MM.1S (cell line): ENCODE measurements around the gene ZC3H4.

Experiments used
- DNase-seq: peaks from one replicate; pipeline ENCODE4 v3.0.0-alpha.2; 2015
- H2AFZ ChIP-seq: fragments of 300-600 bp; sonication (generic); 2 replicates; pipeline ENCODE4 v1.6.0; 2016; ENCODE audit warnings: antibody characterized with exemption, low read length
- H3F3A ChIP-seq: fragments of 300-600 bp; sonication (generic); 2 replicates; pipeline ENCODE4 v1.6.1; 2016; ENCODE audit warnings: mild to moderate bottlenecking, antibody characterized with exemption, low read length, moderate library complexity, mixed read lengths; ENCODE audit not compliant: insufficient read depth
- H3K27ac ChIP-seq: fragments of 300-600 bp; sonication (generic); 2 replicates; pipeline ENCODE4 v1.5.1; 2016; ENCODE audit warnings: mild to moderate bottlenecking, low read length
- H3K27me3 ChIP-seq: fragments of 300-600 bp; sonication (generic); replicated peaks from 2 replicates; pipeline ENCODE4 v1.6.0; 2016; ENCODE audit warnings: low read length; ENCODE audit not compliant: insufficient read depth
- H3K36me3 ChIP-seq: fragments of 300-600 bp; sonication (generic); replicated peaks from 2 replicates; pipeline ENCODE4 v1.6.1; 2016; ENCODE audit warnings: mild to moderate bottlenecking, low read length, mixed read lengths; ENCODE audit not compliant: insufficient read depth
- H3K4me1 ChIP-seq: fragments of 300-600 bp; sonication (generic); 2 replicates; pipeline ENCODE4 v1.6.1; 2016; ENCODE audit warnings: low read length, mixed read lengths
- H3K4me2 ChIP-seq: fragments of 300-600 bp; sonication (generic); 2 replicates; pipeline ENCODE4 v1.6.0; 2016; ENCODE audit warnings: low read depth, low read length
- H3K4me3 ChIP-seq: fragments of 300-600 bp; sonication (generic); 2 replicates; pipeline ENCODE4 v1.5.1; 2016; ENCODE audit warnings: low read length, mixed read lengths
- H3K79me2 ChIP-seq: fragments of 300-600 bp; sonication (generic); 2 replicates; pipeline ENCODE4 v1.6.1; 2016; ENCODE audit warnings: mixed run types, low read length, mixed read lengths
- H3K9ac ChIP-seq: fragments of 300-600 bp; sonication (generic); 2 replicates; pipeline ENCODE4 v1.6.1; 2016; ENCODE audit warnings: low read length, mixed read lengths
- H3K9me2 ChIP-seq: fragments of 300-600 bp; sonication (generic); replicated peaks from 2 replicates; pipeline ENCODE4 v1.6.1; 2016; ENCODE audit warnings: mild to moderate bottlenecking, low read length, mixed read lengths; ENCODE audit not compliant: insufficient read depth
- H3K9me3 ChIP-seq: fragments of 300-600 bp; sonication (generic); replicated peaks from 2 replicates; pipeline ENCODE4 v1.6.1; 2016; ENCODE audit warnings: mild to moderate bottlenecking, low read length, mixed read lengths; ENCODE audit not compliant: insufficient read depth
- H4K20me1 ChIP-seq: fragments of 300-600 bp; sonication (generic); 2 replicates; pipeline ENCODE4 v1.6.1; 2016; ENCODE audit warnings: mild to moderate bottlenecking, low read length, moderate library complexity, mixed read lengths; ENCODE audit not compliant: insufficient read depth
- EZH2 ChIP-seq: fragments of 300-600 bp; sonication (generic); optimal IDR thresholded peaks from 2 replicates; pipeline ENCODE3; 2017; ENCODE audit warnings: low read depth, mild to moderate bottlenecking, antibody characterized with exemption, low read length, mixed read lengths
- EZH2phosphoT487 ChIP-seq: fragments of 300-600 bp; sonication (generic); IDR thresholded peaks from 2 replicates; pipeline ENCODE4 v1.6.1; 2018; ENCODE audit warnings: antibody characterized with exemption, low read length
- TF ChIP-seq, protein P1 (sequence below): fragments of 300-600 bp; sonication (generic); IDR thresholded peaks from 2 replicates; pipeline ENCODE4 v1.5.1; 2016; ENCODE audit warnings: antibody characterized with exemption, low read length, mixed read lengths

ZC3H4 gene

DNA sequence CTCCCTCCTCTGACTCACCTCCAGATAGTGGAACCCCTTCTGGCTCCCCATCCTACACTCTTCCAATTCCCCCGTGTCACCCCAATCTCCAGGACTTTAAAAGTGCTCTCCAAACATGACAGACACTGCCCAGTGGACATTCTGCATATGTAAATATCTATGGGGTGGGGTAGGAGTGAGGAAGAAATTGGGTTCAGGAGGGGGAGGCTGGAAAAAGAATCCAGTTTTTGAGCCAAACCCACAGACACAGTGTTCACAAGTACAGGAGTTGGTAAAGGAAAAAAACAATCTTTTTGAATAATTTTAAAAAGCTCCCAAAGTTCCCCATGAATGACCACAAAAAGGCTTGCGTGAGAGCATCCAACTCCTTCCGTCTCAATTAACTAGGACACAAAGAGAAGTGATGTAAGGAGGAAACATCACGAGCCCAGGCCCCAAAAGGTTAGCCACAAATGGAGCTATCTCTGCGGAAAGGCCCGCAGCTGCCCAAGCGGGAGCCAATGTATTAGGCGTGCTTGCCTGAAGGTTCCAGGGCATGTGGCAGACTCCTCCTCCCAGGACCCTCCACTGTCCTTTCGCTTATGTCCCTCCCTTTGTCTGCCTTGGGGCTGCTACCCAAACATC lies 18.0 kb downstream of the ZC3H4 start:
- Histone ChIP-seq H3K79me2 (peaks cover 79% of the 10 kb centered on the region), H3K36me3 (no peaks in the 10 kb centered on the region; the same call in 1 of the 2 replicates), H3K27ac (no peak overlapping the region)

DNA sequence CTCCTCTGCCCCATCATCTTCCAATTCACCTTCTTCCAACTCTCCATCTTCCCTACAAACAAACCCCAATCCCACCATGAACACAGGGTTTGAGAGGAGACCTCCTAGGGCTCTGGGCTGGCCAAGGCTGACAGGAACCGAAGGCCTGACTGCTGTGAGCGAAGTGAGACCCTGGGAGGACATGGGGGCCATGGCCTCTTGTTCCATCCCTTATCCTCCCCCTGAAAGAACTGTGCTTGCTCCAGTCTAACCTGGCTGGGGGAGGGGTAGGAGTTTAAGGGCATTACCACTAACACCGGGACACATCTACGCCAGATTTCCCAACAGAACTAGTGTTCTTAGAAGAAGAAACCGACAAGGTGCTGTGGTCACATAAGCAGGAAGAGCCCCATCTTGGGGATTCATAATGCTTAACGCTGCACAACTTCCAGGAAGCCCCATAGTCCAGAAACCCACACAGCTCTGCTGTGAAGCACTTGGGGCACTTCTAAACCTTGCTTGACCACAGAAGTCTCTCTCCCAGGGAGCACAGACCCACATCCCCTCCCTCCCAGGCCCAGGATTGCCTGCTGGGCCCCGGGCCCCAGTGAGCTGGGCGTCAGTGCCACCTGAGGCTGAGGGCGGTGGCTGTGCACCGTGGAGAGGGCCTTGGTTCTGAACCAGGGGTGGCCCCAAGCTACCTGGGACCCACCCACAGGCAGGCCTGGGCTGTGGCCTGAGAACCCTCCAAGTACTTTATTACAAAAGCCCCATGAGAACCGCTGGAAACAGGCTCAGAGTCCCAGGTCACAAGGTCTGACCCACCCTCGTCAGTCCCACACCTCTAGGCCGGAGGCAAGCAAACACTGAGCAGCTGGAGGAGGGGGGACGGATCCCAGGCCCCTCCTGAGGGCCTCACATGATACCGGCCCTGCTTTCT lies 18.8 kb downstream of the ZC3H4 start:
- no peak for DNase-seq
- Histone ChIP-seq H3K27me3 (no peaks in the 10 kb centered on the region), H3F3A (no peaks in the 10 kb centered on the region), H3K9ac (no peak overlapping the region), H3K9me2 (no peaks in the 10 kb centered on the region), H2AFZ (no peak overlapping the region), H3K4me3 (no peak overlapping the region), H3K4me2 (no peak overlapping the region), H3K27ac (no peak overlapping the region), H3K4me1 (no peaks in the 10 kb centered on the region), H4K20me1 (no peaks in the 10 kb centered on the region), H3K36me3 (no peaks in the 10 kb centered on the region; the same call in none of the 2 replicates), H3K79me2 (peaks cover 72% of the 10 kb centered on the region), H3K9me3 (no peaks in the 10 kb centered on the region)
- TF ChIP-seq EZH2 (no peak), EZH2phosphoT487 (no peak)
- TF ChIP-seq, protein P1, sequence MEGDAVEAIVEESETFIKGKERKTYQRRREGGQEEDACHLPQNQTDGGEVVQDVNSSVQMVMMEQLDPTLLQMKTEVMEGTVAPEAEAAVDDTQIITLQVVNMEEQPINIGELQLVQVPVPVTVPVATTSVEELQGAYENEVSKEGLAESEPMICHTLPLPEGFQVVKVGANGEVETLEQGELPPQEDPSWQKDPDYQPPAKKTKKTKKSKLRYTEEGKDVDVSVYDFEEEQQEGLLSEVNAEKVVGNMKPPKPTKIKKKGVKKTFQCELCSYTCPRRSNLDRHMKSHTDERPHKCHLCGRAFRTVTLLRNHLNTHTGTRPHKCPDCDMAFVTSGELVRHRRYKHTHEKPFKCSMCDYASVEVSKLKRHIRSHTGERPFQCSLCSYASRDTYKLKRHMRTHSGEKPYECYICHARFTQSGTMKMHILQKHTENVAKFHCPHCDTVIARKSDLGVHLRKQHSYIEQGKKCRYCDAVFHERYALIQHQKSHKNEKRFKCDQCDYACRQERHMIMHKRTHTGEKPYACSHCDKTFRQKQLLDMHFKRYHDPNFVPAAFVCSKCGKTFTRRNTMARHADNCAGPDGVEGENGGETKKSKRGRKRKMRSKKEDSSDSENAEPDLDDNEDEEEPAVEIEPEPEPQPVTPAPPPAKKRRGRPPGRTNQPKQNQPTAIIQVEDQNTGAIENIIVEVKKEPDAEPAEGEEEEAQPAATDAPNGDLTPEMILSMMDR, result no peak

More for the DNA sequence above, 18.0 kb downstream of the ZC3H4 start:
- Histone ChIP-seq H3K9me2 (no peaks in the 10 kb centered on the region), H4K20me1 (no peaks in the 10 kb centered on the region), H3K4me1 (no peaks in the 10 kb centered on the region), H3K27me3 (no peaks in the 10 kb centered on the region), H2AFZ (no peak overlapping the region), H3K4me2 (no peak overlapping the region), H3F3A (no peaks in the 10 kb centered on the region), H3K4me3 (no peak overlapping the region), H3K9ac (no peak overlapping the region), H3K9me3 (no peaks in the 10 kb centered on the region)
- DNase-seq, result no peak
- TF ChIP-seq EZH2, result no peak
- TF ChIP-seq, protein P1, result no peak
- no peak for TF ChIP-seq EZH2phosphoT487

DNA sequence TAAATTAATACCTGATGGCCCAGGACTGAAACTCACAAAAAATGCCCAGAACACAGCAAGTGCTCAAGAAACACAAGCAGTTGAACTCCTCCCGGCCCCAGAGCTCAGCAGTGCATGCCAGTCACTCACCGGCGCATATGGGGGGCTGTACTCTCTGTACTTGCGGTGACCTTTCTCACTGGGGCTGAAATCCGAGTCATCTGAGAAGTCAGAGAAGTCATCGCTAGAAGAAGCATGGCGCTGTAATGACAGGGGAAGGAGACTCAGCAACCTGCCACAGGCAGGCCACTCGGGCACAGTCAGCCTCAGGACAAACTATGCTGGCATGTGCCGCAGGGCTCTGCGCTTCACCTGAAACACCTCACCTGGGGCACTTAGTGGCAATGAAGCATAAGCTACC lies 19.7 kb downstream of the ZC3H4 start:
- Histone ChIP-seq H3K4me2 (no peak overlapping the region), H3F3A (no peaks in the 10 kb centered on the region), H3K27me3 (no peaks in the 10 kb centered on the region), H3K79me2 (peaks cover 63% of the 10 kb centered on the region), H3K9me2 (no peaks in the 10 kb centered on the region), H2AFZ (no peak overlapping the region), H3K9me3 (no peaks in the 10 kb centered on the region), H3K4me3 (no peak overlapping the region), H3K27ac (no peak overlapping the region), H3K9ac (no peak overlapping the region), H3K4me1 (no peaks in the 10 kb centered on the region), H3K36me3 (no peaks in the 10 kb centered on the region; the same call in none of the 2 replicates), H4K20me1 (no peaks in the 10 kb centered on the region)
- DNase-seq, result no peak
- TF ChIP-seq, protein P1, result no peak
- no peak for TF ChIP-seq EZH2phosphoT487
- no peak for TF ChIP-seq EZH2
